ENCODE results near the gene SEMA3D.

- TF ChIP-seq CTCF (IDR thresholded peaks at IDR 0.05) (no peak), POLR2A (IDR thresholded peaks at IDR 0.05) (no peak)
Observed at GRCh38 chr7:85126383-85126782, 60.5 kb downstream of the SEMA3D start.

All from sigmoid colon (tissue), 3 donors.